Measurements from ENCODE around the gene APOL6. TPM values are rescaled to one million over a fixed set of nuclear protein-coding genes. Genes with fewer than 3 reads are reported as not detected.

APOL6 gene
- 10 to 100 TPM; 28.9 to 70.2 (median 46.8) TPM for total RNA-seq

DNA sequence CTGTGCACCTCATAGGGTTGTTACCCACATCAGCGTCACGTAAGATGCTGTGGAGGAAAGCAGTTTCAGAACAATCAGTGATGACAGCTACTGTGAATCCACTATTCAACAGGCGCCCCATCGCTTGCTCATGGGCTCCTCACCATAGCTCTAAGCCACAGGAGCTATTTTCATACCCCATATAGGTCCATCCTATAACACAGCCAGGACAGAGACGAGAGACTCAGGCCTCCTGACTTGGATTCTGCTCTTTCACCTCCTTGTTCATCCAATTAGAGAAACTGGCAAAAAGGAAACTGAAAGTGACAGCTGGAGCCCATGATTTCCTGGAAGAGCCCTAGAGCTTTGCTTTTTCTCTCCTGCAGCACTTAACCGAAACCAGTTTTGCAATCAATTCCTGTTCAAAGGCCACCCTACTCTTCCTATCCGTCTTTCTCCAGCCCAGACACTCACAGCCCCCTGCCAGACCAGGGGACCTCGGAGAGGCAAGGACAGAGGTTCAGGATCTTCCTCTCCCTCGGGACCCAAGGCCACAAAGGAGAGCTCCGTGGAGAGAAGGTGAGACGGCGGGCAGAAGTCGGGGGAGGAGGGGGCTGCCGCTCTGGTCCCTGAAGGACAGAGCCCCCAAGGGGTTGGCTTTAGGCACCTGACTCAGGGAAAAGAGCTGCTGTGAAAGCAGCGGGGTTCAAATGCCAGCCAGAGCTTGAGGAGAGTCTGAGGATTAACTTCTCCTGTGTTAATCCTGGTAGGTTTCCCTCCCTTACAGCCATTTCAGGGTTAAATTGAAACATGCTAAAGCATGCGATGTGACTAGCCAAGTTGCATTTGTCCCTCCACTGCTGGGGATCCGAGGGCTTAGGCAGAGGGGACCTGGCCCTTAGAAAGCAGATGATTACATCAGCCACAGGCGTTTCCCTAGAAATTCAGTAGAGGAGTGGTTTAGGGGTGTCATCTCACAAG, at the start of gene APOL6:
Gene APOL6 (plus strand): TSS at position 381 of the 960 bp plus-strand sequence. CDS start 7,980 bp downstream, outside the sequence.
- peaks cover 0 to 21% (median 8%) of the 10 kb centered on the region in 4 donors for H3K4me1 ChIP-seq
- TF ChIP-seq CTCF (IDR thresholded peaks at IDR 0.05) (no peak), POLR2A (IDR thresholded peaks at IDR 0.05) (peak; percentile 73 to 83)
- peak within 1 kb of the TSS; percentile 85 to 95 (median 93) for H3K27ac ChIP-seq
- no peaks in the 10 kb centered on the region for H3K9me3 ChIP-seq
- peak within 1 kb of the TSS; percentile 64 to 75 (median 69) for H3K4me3 ChIP-seq
- no peaks in the 10 kb centered on the region for H3K27me3 ChIP-seq
- no peaks in the 10 kb centered on the region for H3K36me3 ChIP-seq
- peak; percentile 58 to 76 (median 71) for DNase-seq

GRCh38 chr22:35599364-35599763, 48.9 kb upstream of the APOL6 start:
- Histone ChIP-seq H3K9me3 (no peaks in the 10 kb centered on the region), H3K27ac (no peak overlapping the region), H3K4me1 (no peaks in the 10 kb centered on the region), H3K36me3 (no peaks in the 10 kb centered on the region), H3K27me3 (no peaks in the 10 kb centered on the region), H3K4me3 (no peak overlapping the region)
- TF ChIP-seq POLR2A (IDR thresholded peaks at IDR 0.05) (no peak), CTCF (IDR thresholded peaks at IDR 0.05) (no peak)
- no peak for DNase-seq

- Histone ChIP-seq H3K27ac (no peak overlapping the region), H3K27me3 (no peaks in the 10 kb centered on the region), H3K4me1 (no peaks in the 10 kb centered on the region), H3K4me3 (no peak overlapping the region), H3K36me3 (no peaks in the 10 kb centered on the region), H3K9me3 (no peaks in the 10 kb centered on the region)
- TF ChIP-seq CTCF (IDR thresholded peaks at IDR 0.05) (no peak), POLR2A (IDR thresholded peaks at IDR 0.05) (no peak)
- no peak for DNase-seq
These were observed 47.8 kb upstream of the APOL6 start for GRCh38 chr22:35600476-35600875.

GRCh38 chr22:35601013-35601580, 47.1 kb upstream of the APOL6 start:
- DNase-seq, result no peak
- H3K36me3 ChIP-seq, result no peaks in the 10 kb centered on the region
- TF ChIP-seq CTCF (IDR thresholded peaks at IDR 0.05) (no peak), POLR2A (IDR thresholded peaks at IDR 0.05) (no peak)
- H3K4me3 ChIP-seq, result no peak overlapping the region
- H3K9me3 ChIP-seq, result no peaks in the 10 kb centered on the region
- H3K27ac ChIP-seq, result no peak overlapping the region
- H3K27me3 ChIP-seq, result no peaks in the 10 kb centered on the region
- H3K4me1 ChIP-seq, result no peaks in the 10 kb centered on the region

- Histone ChIP-seq H3K27ac (no peak overlapping the region), H3K36me3 (no peaks in the 10 kb centered on the region), H3K9me3 (no peaks in the 10 kb centered on the region), H3K4me1 (no peaks in the 10 kb centered on the region), H3K4me3 (no peak overlapping the region), H3K27me3 (no peaks in the 10 kb centered on the region)
- no peak for DNase-seq
- TF ChIP-seq POLR2A (IDR thresholded peaks at IDR 0.05) (no peak), CTCF (IDR thresholded peaks at IDR 0.05) (no peak)
These were observed 46.3 kb upstream of the APOL6 start for GRCh38 chr22:35601743-35602615.

All from Peyer's patch (tissue), 4 donors.